Panc1 (cell line): ENCODE data around the gene KDM5A. TPM values are rescaled to one million over a fixed set of nuclear protein-coding genes. Genes with fewer than 3 reads are reported as not detected.

ENCODE experiments used
- ATAC-seq: fragments of 200-7000 bp; cut with Tn5 transposase; 2 replicates; pipeline ENCODE4 v1.9.1; 2020; ENCODE audit warnings: mild to moderate bottlenecking, moderate library complexity
- BruUV-seq: library from RNA; stranded (reverse); fragments of 400-500 nt; replicated peaks from 2 replicates; lab custom pipeline; 2021; lab: Mats Ljungman, UMichigan
- CTCF ChIA-PET: fragments of 300-600 bp; sonication (Branson Sonifier 250); formaldehyde crosslinking; loops from one replicate; lab custom pipeline; 2022; ENCODE audit warnings: antibody characterized with exemption; lab: Charles Lee
- POLR2A ChIA-PET: fragments of 300-600 bp; sonication (Branson Sonifier 250); formaldehyde crosslinking; loops from one replicate; lab custom pipeline; 2022; ENCODE audit warnings: antibody characterized with exemption; lab: Charles Lee
- DNase-seq: peaks from one replicate; pipeline ENCODE4 v3.0.0-alpha.2; 2010; ENCODE audit warnings: low read depth, low spot score
- H3K27ac ChIP-seq: 2 replicates; pipeline ENCODE4 v1.5.1; 2011; ENCODE audit warnings: mild to moderate bottlenecking, low read length, inconsistent platforms
- H3K27me3 ChIP-seq: fragments of 200-500 bp; sonication (Bioruptor generic); 2 replicates; pipeline ENCODE4 v1.6.0; 2014; ENCODE audit warnings: low read length, inconsistent platforms; ENCODE audit not compliant: control insufficient read depth, insufficient read depth
- H3K36me3 ChIP-seq: fragments of 200-500 bp; sonication (Bioruptor generic); 2 replicates; pipeline ENCODE4 v1.5.1; 2014; ENCODE audit warnings: inconsistent platforms, mild to moderate bottlenecking, low read length, moderate library complexity; ENCODE audit not compliant: control insufficient read depth, insufficient read depth
- H3K4me1 ChIP-seq: 2 replicates; pipeline ENCODE4 v1.5.1; 2011; ENCODE audit warnings: inconsistent platforms, mild to moderate bottlenecking, low read length, moderate library complexity; ENCODE audit not compliant: control insufficient read depth, insufficient read depth
- H3K4me3 ChIP-seq, 2 experiments: 2 replicates each; pipeline ENCODE4 v1.5.1; 2011 to 2012; ENCODE audit warnings: low read depth in 2 of 2, low read length in 2 of 2, mild to moderate bottlenecking in 2 of 2, inconsistent platforms in 1 of 2, moderate library complexity in 1 of 2
- H3K9me3 ChIP-seq: fragments of 200-500 bp; sonication (Bioruptor generic); 2 replicates; pipeline ENCODE4 v1.5.1; 2014; ENCODE audit warnings: low read depth, mild to moderate bottlenecking, inconsistent platforms, low read length, moderate library complexity; ENCODE audit not compliant: control insufficient read depth, insufficient read depth
- CTCF ChIP-seq: fragments of 450-650 bp; IDR thresholded peaks from 2 replicates; pipeline ENCODE4 v1.5.1; 2017; ENCODE audit warnings: mild to moderate bottlenecking
- POLR2AphosphoS5 ChIP-seq: IDR thresholded peaks from 2 replicates; pipeline ENCODE4 v1.6.1; 2012; ENCODE audit warnings: mild to moderate bottlenecking, low read depth, low read length, moderate library complexity
- SIN3A ChIP-seq: IDR thresholded peaks from 2 replicates; pipeline ENCODE4 v1.6.1; 2012; ENCODE audit warnings: low read depth, mild to moderate bottlenecking, low read length, moderate library complexity, borderline replicate concordance; ENCODE audit not compliant: insufficient read depth
- TCF7L2 ChIP-seq: IDR thresholded peaks from 2 replicates; pipeline ENCODE4 v1.6.1; 2011; ENCODE audit warnings: mild to moderate bottlenecking, low read depth, low read length, inconsistent platforms
- in situ Hi-C: cut with HindIII; loops from 2 replicates; pipeline ENCODE4 v1.10.0; 2016; ENCODE audit warnings: low sequenced_read_pairs, low pct_unique_long_range_greater_than_20kb
- intact Hi-C: fragments of 100-400 bp; cut with micrococcal nuclease; formaldehyde crosslinking; loops from one replicate; pipeline ENCODE4 v1.10.0; 2022; ENCODE audit not compliant: unreplicated experiment
- total RNA-seq: library from RNA; stranded (reverse); gene quantifications from one replicate; pipeline ENCODE4 v1.2.1, GENCODE V29; 2021; ENCODE audit not compliant: unreplicated experiment
- TF ChIP-seq, protein P1 (sequence below), 2 experiments: IDR thresholded peaks; 2 replicates each; pipeline ENCODE4 v1.6.1; 2011 to 2012; ENCODE audit warnings: low read depth in 2 of 2, control low read depth in 1 of 2, low read length in 1 of 2, mild to moderate bottlenecking in 1 of 2, moderate library complexity in 1 of 2; ENCODE audit not compliant: insufficient read depth in 1 of 2

The KDM5A gene
- total RNA-seq, 1 experiment from 2014 or later = 49.0 TPM

DNA sequence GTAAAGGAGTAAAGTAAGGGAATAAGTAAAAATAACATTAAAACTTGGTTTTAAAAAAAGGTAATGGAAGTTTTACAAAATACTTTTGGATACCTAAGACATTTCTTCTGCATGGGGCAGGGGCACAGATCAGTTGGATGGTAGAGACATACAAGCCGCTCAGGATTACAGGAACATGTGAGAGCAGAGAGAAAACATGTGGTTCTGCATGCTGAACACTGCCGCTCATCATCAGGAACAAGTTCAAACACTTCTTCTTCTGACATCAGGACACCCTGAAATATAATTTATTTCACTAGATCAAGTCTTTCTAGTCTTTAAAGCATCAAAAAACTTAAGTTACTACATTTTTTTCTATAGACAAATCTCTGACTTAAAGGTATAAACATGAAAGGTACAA lies 65.6 kb downstream of the KDM5A start:
- DNase-seq (no peak), ATAC-seq (no peak)
- BruUV-seq = no TSS peak
- Histone ChIP-seq H3K4me1 (no peaks in the 10 kb centered on the region), H3K27me3 (no peaks in the 10 kb centered on the region), H3K4me3 (no peak overlapping the region), H3K27ac (no peak overlapping the region), H3K9me3 (no peaks in the 10 kb centered on the region), H3K36me3 (peaks cover 12% of the 10 kb centered on the region)
- no peak for TF ChIP-seq POLR2AphosphoS5
- no peak for TF ChIP-seq TCF7L2
- TF ChIP-seq, protein P1, sequence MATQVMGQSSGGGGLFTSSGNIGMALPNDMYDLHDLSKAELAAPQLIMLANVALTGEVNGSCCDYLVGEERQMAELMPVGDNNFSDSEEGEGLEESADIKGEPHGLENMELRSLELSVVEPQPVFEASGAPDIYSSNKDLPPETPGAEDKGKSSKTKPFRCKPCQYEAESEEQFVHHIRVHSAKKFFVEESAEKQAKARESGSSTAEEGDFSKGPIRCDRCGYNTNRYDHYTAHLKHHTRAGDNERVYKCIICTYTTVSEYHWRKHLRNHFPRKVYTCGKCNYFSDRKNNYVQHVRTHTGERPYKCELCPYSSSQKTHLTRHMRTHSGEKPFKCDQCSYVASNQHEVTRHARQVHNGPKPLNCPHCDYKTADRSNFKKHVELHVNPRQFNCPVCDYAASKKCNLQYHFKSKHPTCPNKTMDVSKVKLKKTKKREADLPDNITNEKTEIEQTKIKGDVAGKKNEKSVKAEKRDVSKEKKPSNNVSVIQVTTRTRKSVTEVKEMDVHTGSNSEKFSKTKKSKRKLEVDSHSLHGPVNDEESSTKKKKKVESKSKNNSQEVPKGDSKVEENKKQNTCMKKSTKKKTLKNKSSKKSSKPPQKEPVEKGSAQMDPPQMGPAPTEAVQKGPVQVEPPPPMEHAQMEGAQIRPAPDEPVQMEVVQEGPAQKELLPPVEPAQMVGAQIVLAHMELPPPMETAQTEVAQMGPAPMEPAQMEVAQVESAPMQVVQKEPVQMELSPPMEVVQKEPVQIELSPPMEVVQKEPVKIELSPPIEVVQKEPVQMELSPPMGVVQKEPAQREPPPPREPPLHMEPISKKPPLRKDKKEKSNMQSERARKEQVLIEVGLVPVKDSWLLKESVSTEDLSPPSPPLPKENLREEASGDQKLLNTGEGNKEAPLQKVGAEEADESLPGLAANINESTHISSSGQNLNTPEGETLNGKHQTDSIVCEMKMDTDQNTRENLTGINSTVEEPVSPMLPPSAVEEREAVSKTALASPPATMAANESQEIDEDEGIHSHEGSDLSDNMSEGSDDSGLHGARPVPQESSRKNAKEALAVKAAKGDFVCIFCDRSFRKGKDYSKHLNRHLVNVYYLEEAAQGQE (IDR thresholded peaks at IDR 0.05; ENCODE audit: insufficient read depth in 1 of 2, low read depth in 2 of 2, low read length in 1 of 2) = no peak
- TF ChIP-seq CTCF = no peak
- TF ChIP-seq SIN3A = no peak
- ChIA-PET POLR2A (no interaction called here), CTCF (no interaction called here)
- in situ Hi-C loops = no loop called here
- intact Hi-C loops = no loop called here

GRCh38 chr12:321606-322326 lies 67.4 kb downstream of the KDM5A start:
- no peak for TF ChIP-seq SIN3A
- no peak; the same call in 1 of the 2 replicates for TF ChIP-seq CTCF
- TF ChIP-seq, protein P1 (IDR thresholded peaks at IDR 0.05; ENCODE audit: insufficient read depth in 1 of 2, low read depth in 2 of 2, low read length in 1 of 2) = no peak
- no peak for TF ChIP-seq TCF7L2
- no peak for TF ChIP-seq POLR2AphosphoS5
- H3K27ac ChIP-seq = no peak overlapping the region
- no peak overlapping the region for H3K4me3 ChIP-seq
- intact Hi-C loops = no loop called here
- no peaks in the 10 kb centered on the region for H3K27me3 ChIP-seq
- POLR2A ChIA-PET = interaction anchor here (0.6 kb wide), 1 partner anchor 17 kb away, joined by 13 read pairs; no protein-coding TSS in a partner anchor
- BruUV-seq = no TSS peak
- H3K36me3 ChIP-seq = peaks cover 20% of the 10 kb centered on the region
- in situ Hi-C loops = no loop called here
- CTCF ChIA-PET = no interaction called here
- DNase-seq (no peak), ATAC-seq (no peak)
- H3K4me1 ChIP-seq = no peaks in the 10 kb centered on the region
- H3K9me3 ChIP-seq = no peaks in the 10 kb centered on the region
